Lower lobe of right lung (tissue), 2 donors: Measurements from ENCODE around the gene DUSP12. TPM values are rescaled to one million over a fixed set of nuclear protein-coding genes. Genes with fewer than 3 reads are reported as not detected.
"Not testable (repeated sequence)": the region's sequence is repeated elsewhere in the genome, so short reads cannot be mapped to it uniquely, and the experiment has no call there.

Experiments used
- ATAC-seq, 2 donors: fragments of 200-7000 bp; cut with Tn5 transposase; one replicate each; pipeline ENCODE4 v1.9.1; 2020 to 2022; ENCODE audit warnings: mild to moderate bottlenecking in 2 of 2, moderate library complexity in 2 of 2
- DNase-seq: peaks from one replicate; pipeline ENCODE4 v3.0.0-alpha.2; 2020
- H3K27ac ChIP-seq: fragments of 200-600 bp; one replicate; pipeline ENCODE4 v1.8.0; 2022
- H3K27me3 ChIP-seq: fragments of 200-600 bp; one replicate; pipeline ENCODE4 v1.8.0; 2022; ENCODE audit warnings: low read depth
- H3K36me3 ChIP-seq: fragments of 200-600 bp; one replicate; pipeline ENCODE4 v1.8.0; 2022; ENCODE audit warnings: mild to moderate bottlenecking
- H3K4me1 ChIP-seq: fragments of 200-600 bp; one replicate; pipeline ENCODE4 v1.8.0; 2022
- H3K4me3 ChIP-seq: fragments of 200-600 bp; one replicate; pipeline ENCODE4 v1.8.0; 2022; ENCODE audit warnings: mild to moderate bottlenecking
- H3K9me3 ChIP-seq: fragments of 200-600 bp; one replicate; pipeline ENCODE4 v1.8.0; 2022
- CTCF ChIP-seq: fragments of 200-600 bp; IDR thresholded peaks from one replicate; pipeline ENCODE4 v1.8.0; 2022; ENCODE audit warnings: antibody characterized with exemption, mild to moderate bottlenecking
- intact Hi-C: fragments of 100-400 bp; cut with DNase I; formaldehyde crosslinking; loops from one replicate; pipeline ENCODE4 v1.11.0; 2022
- total RNA-seq: library from RNA; stranded (reverse); fragmentation: NEBNext Ultra II Directional; extraction: Animal tissue kit (Norgen Biotek cat#: 25700); gene quantifications from one replicate; pipeline ENCODE4 v1.2.1, GENCODE V29; 2021
- donor health status: DM: no; HTN: yes; CAD: no; lungs with severe emphysema.

Gene DUSP12
- total RNA-seq, 1 donor from 2014 or later = 16.4 TPM

GRCh38 chr1:161720422-161720821 is 29.2 kb upstream of the DUSP12 start:
- ATAC-seq = no peak
- DNase-seq = no peak
- H3K4me1 ChIP-seq = peaks cover 9% of the 10 kb centered on the region
- H3K4me3 ChIP-seq = no peak overlapping the region
- no peaks in the 10 kb centered on the region for H3K36me3 ChIP-seq
- peaks cover 7% of the 10 kb centered on the region for H3K27me3 ChIP-seq
- no peak overlapping the region for H3K27ac ChIP-seq
- intact Hi-C loops = no loop called here
- no peak for TF ChIP-seq CTCF
- no peaks in the 10 kb centered on the region for H3K9me3 ChIP-seq

DNA sequence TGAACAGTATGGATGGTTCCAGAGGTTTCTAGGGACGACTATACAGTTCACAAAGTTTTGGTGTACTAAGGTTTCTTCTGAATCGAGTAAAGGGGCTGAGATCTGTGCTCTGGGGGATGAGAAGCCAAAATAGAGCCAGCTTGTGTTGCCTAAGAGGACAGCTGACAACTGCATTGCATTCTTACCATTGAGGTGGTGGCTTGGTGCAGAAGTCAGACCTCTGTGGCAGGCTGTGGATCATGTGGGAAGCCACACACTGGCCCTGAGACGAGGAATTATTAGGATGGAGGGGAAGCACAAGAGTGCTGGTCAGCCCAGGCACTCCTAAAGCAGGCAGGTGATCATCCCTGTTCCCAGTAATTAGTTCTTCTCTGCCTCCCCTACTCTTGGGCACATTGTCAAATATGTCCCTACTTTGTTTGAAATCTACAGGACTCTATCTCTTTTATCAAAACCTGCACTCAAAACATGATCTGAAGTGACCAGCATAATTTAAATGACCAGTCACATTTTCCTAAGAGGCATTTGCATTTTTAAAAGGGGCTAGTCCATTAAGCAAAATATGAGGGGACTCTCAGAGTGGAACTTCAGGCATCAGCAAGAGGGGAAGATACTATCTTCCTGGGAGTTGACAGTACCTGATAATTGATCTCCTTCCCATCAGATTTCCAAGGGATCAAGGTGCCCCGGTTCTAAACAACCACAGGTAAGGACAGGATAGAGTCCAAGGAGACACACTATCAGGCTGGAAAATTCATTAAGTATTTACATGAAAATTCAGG is 28.4 kb upstream of the DUSP12 start, which contains the start of gene FCRLB:
FCRLB (plus strand) TSS at position 589 of the 782 bp plus-strand sequence. CDS start 1,129 bp downstream, outside the sequence.
- Histone ChIP-seq H3K4me3 (no peak within 1 kb of the TSS), H3K4me1 (peaks cover 15% of the 10 kb centered on the region), H3K36me3 (no peaks in the 10 kb centered on the region), H3K9me3 (no peaks in the 10 kb centered on the region), H3K27ac (no peak within 1 kb of the TSS), H3K27me3 (peaks cover 7% of the 10 kb centered on the region)
- ATAC-seq = no peak
- intact Hi-C loops = no loop called here
- no peak for TF ChIP-seq CTCF
- DNase-seq = no peak

DNA sequence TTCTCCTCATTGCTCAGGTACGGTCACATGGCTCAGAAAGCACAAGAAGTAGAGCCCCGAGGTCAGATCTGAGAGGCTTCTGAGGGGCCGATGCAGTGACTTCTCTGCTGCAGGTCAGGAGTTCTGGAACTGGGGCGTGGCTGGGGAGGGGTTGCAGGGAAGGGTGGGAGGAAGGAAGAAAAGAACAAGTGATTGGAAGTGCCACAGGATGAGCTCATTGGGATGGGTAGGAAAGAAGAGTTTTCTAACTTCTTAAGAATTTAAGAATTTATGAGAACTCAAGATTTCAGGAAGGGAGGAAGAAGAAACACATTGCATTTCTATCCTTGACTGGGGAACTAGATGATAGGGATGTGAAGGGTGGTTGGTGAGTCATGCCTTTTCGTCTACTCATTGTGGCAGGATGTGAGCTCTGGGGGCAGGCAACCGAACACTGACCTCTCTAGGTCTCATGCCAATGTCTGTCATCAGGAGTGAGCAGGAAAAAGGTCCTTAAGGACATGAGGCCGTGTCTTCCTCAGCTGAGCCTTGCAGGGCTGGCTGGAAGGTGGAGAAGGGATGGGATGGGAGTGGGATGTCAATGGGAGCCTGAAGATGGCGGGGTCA is 27.7 kb upstream of the DUSP12 start:
- no peaks in the 10 kb centered on the region for H3K36me3 ChIP-seq
- no peak overlapping the region for H3K4me3 ChIP-seq
- no peak overlapping the region for H3K27ac ChIP-seq
- no peak for TF ChIP-seq CTCF
- no peak for ATAC-seq
- no peak for DNase-seq
- intact Hi-C loops = no loop called here
- H3K27me3 ChIP-seq = peaks cover 7% of the 10 kb centered on the region
- H3K9me3 ChIP-seq = no peaks in the 10 kb centered on the region
- H3K4me1 ChIP-seq = peaks cover 15% of the 10 kb centered on the region

GRCh38 chr1:161722406-161722805 is 27.2 kb upstream of the DUSP12 start:
- H3K27ac ChIP-seq = no peak overlapping the region
- H3K27me3 ChIP-seq = peaks cover 7% of the 10 kb centered on the region
- H3K4me1 ChIP-seq = peaks cover 18% of the 10 kb centered on the region
- H3K4me3 ChIP-seq = no peak overlapping the region
- ATAC-seq (no peak), DNase-seq (no peak)
- H3K36me3 ChIP-seq = no peaks in the 10 kb centered on the region
- no peaks in the 10 kb centered on the region for H3K9me3 ChIP-seq
- TF ChIP-seq CTCF = no peak
- intact Hi-C loops = no loop called here

GRCh38 chr1:161723459-161724141 is 26.0 kb upstream of the DUSP12 start:
- no peak for DNase-seq
- H3K27me3 ChIP-seq = peaks cover 7% of the 10 kb centered on the region
- intact Hi-C loops = no loop called here

DNA sequence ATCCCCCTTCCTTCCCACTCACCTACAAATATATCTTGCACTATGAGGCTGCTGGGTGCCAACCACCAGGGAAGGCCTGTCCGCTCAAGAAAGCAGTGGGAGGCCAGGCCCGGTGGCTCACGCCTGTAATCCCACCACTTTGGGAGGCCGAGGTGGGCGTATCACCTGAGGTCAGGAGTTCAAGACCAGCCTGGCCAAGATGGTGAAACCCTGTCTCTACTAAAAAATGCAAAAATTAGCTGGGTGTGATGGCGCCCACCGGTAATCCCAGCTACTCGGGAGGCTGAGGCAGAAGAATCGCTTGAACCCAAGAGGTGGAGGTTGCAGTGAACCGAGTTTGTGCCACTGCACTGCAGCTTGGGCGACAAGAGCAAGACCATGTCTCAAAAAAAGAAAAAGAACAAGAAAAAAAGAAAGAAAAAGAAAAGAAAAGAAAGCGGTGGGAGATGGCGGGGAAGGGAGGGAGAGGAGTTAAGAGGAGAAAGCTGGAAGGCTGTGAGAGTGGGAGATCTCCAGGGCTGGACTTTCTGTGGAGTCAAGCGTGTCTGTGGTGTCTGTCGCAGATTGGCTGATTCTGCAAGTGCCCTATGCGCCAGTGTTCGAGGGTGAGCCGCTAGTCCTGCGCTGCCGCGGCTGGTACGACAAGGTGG is 24.2 kb upstream of the DUSP12 start:
- DNase-seq, H3K9me3 ChIP-seq, intact Hi-C loops, H3K27me3 ChIP-seq, H3K36me3 ChIP-seq, ATAC-seq: not testable (repeated sequence)
- H3K27ac ChIP-seq = peak overlapping the region; percentile 90
- peak overlapping the region; percentile 75 for H3K4me3 ChIP-seq
- H3K4me1 ChIP-seq = peaks cover 17% of the 10 kb centered on the region

More at GRCh38 chr1:161723459-161724141, 26.0 kb upstream of the DUSP12 start:
- Histone ChIP-seq H3K36me3 (no peaks in the 10 kb centered on the region), H3K27ac (no peak overlapping the region), H3K4me1 (peaks cover 22% of the 10 kb centered on the region), H3K4me3 (no peak overlapping the region), H3K9me3 (no peaks in the 10 kb centered on the region)
- ATAC-seq = no peak
- TF ChIP-seq CTCF = no peak
